HG03097 (cell line): Measurements from ENCODE around the gene DMC1.
"Not testable (repeated sequence)": the region's sequence is repeated elsewhere in the genome, so short reads cannot be mapped to it uniquely, and the experiment has no call there.

Source experiments
- ATAC-seq: cut with Tn5 transposase; IDR thresholded peaks from one replicate; pipeline ENCODE4 v1.9.1; 2021; ENCODE audit not compliant: unreplicated experiment, low FRiP score

Gene DMC1

GRCh38 chr22:38474003-38474607 lies 95.9 kb downstream of the DMC1 start:
- no peak for ATAC-seq

GRCh38 chr22:38471237-38471636 lies 98.7 kb downstream of the DMC1 start:
- ATAC-seq = no peak

- not testable (repeated sequence) for ATAC-seq
These were observed 99.8 kb downstream of the DMC1 start for GRCh38 chr22:38470179-38470578.

- ATAC-seq = no peak
These were observed 100.6 kb downstream of the DMC1 start for GRCh38 chr22:38469306-38469781.
